Loucy (cell line): ENCODE measurements around the gene CACNA1B.

Experiments used
- H2AFZ ChIP-seq: fragments of 200-600 bp; sonication (generic); 2 replicates; pipeline ENCODE4 v1.6.0; 2016; ENCODE audit warnings: antibody characterized with exemption, mild to moderate bottlenecking, low read length, moderate library complexity
- H3F3A ChIP-seq: fragments of 200-600 bp; 2 replicates; pipeline ENCODE4 v1.6.0; 2016; ENCODE audit warnings: antibody characterized with exemption, low read depth, mild to moderate bottlenecking
- H3K27me3 ChIP-seq: fragments of 200-600 bp; sonication (generic); 2 replicates; pipeline ENCODE4 v1.6.1; 2014; ENCODE audit warnings: low read length, mild to moderate bottlenecking; ENCODE audit not compliant: insufficient read depth, poor library complexity, severe bottlenecking
- H3K36me3 ChIP-seq: fragments of 200-600 bp; sonication (generic); 2 replicates; pipeline ENCODE4 v1.6.1; 2016; ENCODE audit warnings: low read length; ENCODE audit not compliant: insufficient read depth
- H3K4me1 ChIP-seq: fragments of 200-600 bp; sonication (generic); 2 replicates; pipeline ENCODE4 v1.5.1; 2014; ENCODE audit warnings: low read length, mild to moderate bottlenecking; ENCODE audit not compliant: insufficient read depth, poor library complexity, severe bottlenecking
- H3K4me2 ChIP-seq: fragments of 200-600 bp; sonication (generic); 2 replicates; pipeline ENCODE4 v1.6.0; 2014; ENCODE audit warnings: antibody characterized with exemption, low read length, low read depth, mild to moderate bottlenecking; ENCODE audit not compliant: poor library complexity, severe bottlenecking
- H3K4me3 ChIP-seq: fragments of 200-600 bp; sonication (generic); 2 replicates; pipeline ENCODE4 v1.5.1; 2014; ENCODE audit warnings: low read length, mild to moderate bottlenecking, mixed read lengths; ENCODE audit not compliant: poor library complexity, severe bottlenecking
- H3K79me2 ChIP-seq: fragments of 200-600 bp; sonication (generic); 2 replicates; pipeline ENCODE4 v1.6.1; 2014; ENCODE audit warnings: low read length; ENCODE audit not compliant: insufficient read depth
- H3K9ac ChIP-seq: fragments of 200-600 bp; sonication (generic); 2 replicates; pipeline ENCODE4 v1.6.0; 2014; ENCODE audit warnings: mild to moderate bottlenecking, low read depth, low read length, moderate library complexity; ENCODE audit not compliant: poor library complexity, severe bottlenecking
- H3K9me2 ChIP-seq: fragments of 200-600 bp; sonication (generic); replicated peaks from 2 replicates; pipeline ENCODE4 v1.6.1; 2016; ENCODE audit warnings: low read depth, low read length, mixed read lengths
- H3K9me3 ChIP-seq: fragments of 200-600 bp; sonication (generic); 2 replicates; pipeline ENCODE4 v1.6.1; 2014; ENCODE audit warnings: mild to moderate bottlenecking, antibody characterized with exemption, low read length, low read depth; ENCODE audit not compliant: insufficient read depth
- H4K20me1 ChIP-seq: fragments of 200-600 bp; sonication (generic); 2 replicates; pipeline ENCODE4 v1.6.0; 2014; ENCODE audit warnings: antibody characterized with exemption, low read length, mild to moderate bottlenecking; ENCODE audit not compliant: insufficient read depth, poor library complexity, severe bottlenecking
- EZH2phosphoT487 ChIP-seq: fragments of 200-600 bp; IDR thresholded peaks from 2 replicates; pipeline ENCODE4 v1.6.1; 2018; ENCODE audit warnings: antibody characterized with exemption, mild to moderate bottlenecking, moderate library complexity, borderline replicate concordance
- TF ChIP-seq, protein P1 (sequence below): fragments of 200-600 bp; sonication (generic); conservative IDR thresholded peaks from 2 replicates; pipeline ENCODE4 v1.5.1; 2014; ENCODE audit warnings: mild to moderate bottlenecking, antibody characterized with exemption, low read length

The CACNA1B gene

GRCh38 chr9:137988051-137988450, 110.5 kb downstream of the CACNA1B start:
- Histone ChIP-seq H3K79me2 (no peaks in the 10 kb centered on the region), H3K4me3 (no peak overlapping the region), H3K9me2 (no peaks in the 10 kb centered on the region), H3K36me3 (no peaks in the 10 kb centered on the region), H2AFZ (no peak overlapping the region), H3K27me3 (no peaks in the 10 kb centered on the region), H3K4me2 (no peak overlapping the region), H3F3A (no peaks in the 10 kb centered on the region), H4K20me1 (no peaks in the 10 kb centered on the region), H3K9ac (no peak overlapping the region), H3K9me3 (peaks cover 47% of the 10 kb centered on the region; the same call in 1 of the 2 replicates), H3K4me1 (no peaks in the 10 kb centered on the region)
- TF ChIP-seq, protein P1, sequence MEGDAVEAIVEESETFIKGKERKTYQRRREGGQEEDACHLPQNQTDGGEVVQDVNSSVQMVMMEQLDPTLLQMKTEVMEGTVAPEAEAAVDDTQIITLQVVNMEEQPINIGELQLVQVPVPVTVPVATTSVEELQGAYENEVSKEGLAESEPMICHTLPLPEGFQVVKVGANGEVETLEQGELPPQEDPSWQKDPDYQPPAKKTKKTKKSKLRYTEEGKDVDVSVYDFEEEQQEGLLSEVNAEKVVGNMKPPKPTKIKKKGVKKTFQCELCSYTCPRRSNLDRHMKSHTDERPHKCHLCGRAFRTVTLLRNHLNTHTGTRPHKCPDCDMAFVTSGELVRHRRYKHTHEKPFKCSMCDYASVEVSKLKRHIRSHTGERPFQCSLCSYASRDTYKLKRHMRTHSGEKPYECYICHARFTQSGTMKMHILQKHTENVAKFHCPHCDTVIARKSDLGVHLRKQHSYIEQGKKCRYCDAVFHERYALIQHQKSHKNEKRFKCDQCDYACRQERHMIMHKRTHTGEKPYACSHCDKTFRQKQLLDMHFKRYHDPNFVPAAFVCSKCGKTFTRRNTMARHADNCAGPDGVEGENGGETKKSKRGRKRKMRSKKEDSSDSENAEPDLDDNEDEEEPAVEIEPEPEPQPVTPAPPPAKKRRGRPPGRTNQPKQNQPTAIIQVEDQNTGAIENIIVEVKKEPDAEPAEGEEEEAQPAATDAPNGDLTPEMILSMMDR = no peak
- TF ChIP-seq EZH2phosphoT487 = no peak

DNA sequence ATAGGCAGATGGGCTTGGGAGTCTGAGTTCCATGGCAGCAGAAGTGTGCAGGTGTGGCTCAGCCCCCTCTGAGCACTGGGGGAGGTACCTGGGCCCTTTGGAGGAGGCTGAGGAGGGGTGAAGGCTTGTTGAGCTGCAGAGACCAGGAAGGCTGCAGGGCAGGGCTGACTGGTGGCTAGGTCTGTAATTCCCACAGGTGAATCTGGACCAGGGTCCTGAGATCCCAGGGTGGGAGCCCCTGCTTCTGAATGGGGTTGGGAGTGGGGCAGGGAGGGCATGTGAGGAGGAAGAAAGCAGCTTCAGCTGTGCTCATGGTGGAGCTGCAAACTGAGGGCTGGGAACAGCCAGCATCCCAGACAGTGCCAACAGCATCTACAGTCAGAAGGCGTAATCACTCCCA, 111.1 kb downstream of the CACNA1B start:
- Histone ChIP-seq H3K27me3 (no peaks in the 10 kb centered on the region), H3K36me3 (no peaks in the 10 kb centered on the region), H3K9me3 (peaks cover 47% of the 10 kb centered on the region; the same call in 1 of the 2 replicates), H3K9me2 (no peaks in the 10 kb centered on the region), H2AFZ (no peak overlapping the region), H3K4me2 (no peak overlapping the region), H3K4me3 (no peak overlapping the region), H4K20me1 (no peaks in the 10 kb centered on the region), H3K79me2 (no peaks in the 10 kb centered on the region), H3K4me1 (no peaks in the 10 kb centered on the region), H3K9ac (no peak overlapping the region), H3F3A (no peaks in the 10 kb centered on the region)
- no peak for TF ChIP-seq EZH2phosphoT487
- TF ChIP-seq, protein P1 = no peak

GRCh38 chr9:137989156-137989555, 111.6 kb downstream of the CACNA1B start:
- no peaks in the 10 kb centered on the region for H3K79me2 ChIP-seq
- H3K9me3 ChIP-seq = peaks cover 47% of the 10 kb centered on the region; the same call in 1 of the 2 replicates
- H3K36me3 ChIP-seq = no peaks in the 10 kb centered on the region
- no peak overlapping the region for H2AFZ ChIP-seq
- no peak for TF ChIP-seq EZH2phosphoT487
- TF ChIP-seq, protein P1 = no peak
- no peak overlapping the region for H3K9ac ChIP-seq
- H3F3A ChIP-seq = no peaks in the 10 kb centered on the region
- no peaks in the 10 kb centered on the region for H3K4me1 ChIP-seq
- H3K27me3 ChIP-seq = no peaks in the 10 kb centered on the region
- H3K9me2 ChIP-seq = no peaks in the 10 kb centered on the region
- H3K4me3 ChIP-seq = no peak overlapping the region
- H4K20me1 ChIP-seq = no peaks in the 10 kb centered on the region
- H3K4me2 ChIP-seq = no peak overlapping the region
